ENCODE results near the gene ALCAM. TPM values are rescaled to one million over a fixed set of nuclear protein-coding genes. Genes with fewer than 3 reads are reported as not detected.

The ALCAM gene
- total RNA-seq, 1 donor from 2014 or later, result 26.1 TPM

- no peaks in the 10 kb centered on the region for H3K27me3 ChIP-seq
- TF ChIP-seq CTCF (IDR thresholded peaks at IDR 0.05), result no peak
- H3K9me3 ChIP-seq, result peaks cover 9 to 39% of the 10 kb centered on the region in 2 donors
- no peak for DNase-seq (ENCODE audit: low spot score in 2 of 2)
- no peak overlapping the region for H3K27ac ChIP-seq
- H3K4me3 ChIP-seq, result no peak overlapping the region
- no peaks in the 10 kb centered on the region for H3K36me3 ChIP-seq
- intact Hi-C loops (cut with DNase I), result no loop called here
- H3K4me1 ChIP-seq, result no peaks in the 10 kb centered on the region
Measured at GRCh38 chr3:105394177-105394576, 27.5 kb downstream of the ALCAM start.

GRCh38 chr3:105397974-105398373, 31.3 kb downstream of the ALCAM start:
- no peak for DNase-seq (ENCODE audit: low spot score in 2 of 2)
- no peaks in the 10 kb centered on the region for H3K36me3 ChIP-seq
- TF ChIP-seq CTCF (IDR thresholded peaks at IDR 0.05), result no peak
- H3K27ac ChIP-seq, result no peak overlapping the region
- intact Hi-C loops (cut with DNase I), result no loop called here
- H3K9me3 ChIP-seq, result peaks cover 0 to 5% of the 10 kb centered on the region in 2 donors
- H3K4me3 ChIP-seq, result no peak overlapping the region
- no peaks in the 10 kb centered on the region for H3K27me3 ChIP-seq
- H3K4me1 ChIP-seq, result no peaks in the 10 kb centered on the region

- Histone ChIP-seq H3K27me3 (no peaks in the 10 kb centered on the region), H3K4me1 (no peaks in the 10 kb centered on the region), H3K27ac (no peak overlapping the region), H3K4me3 (no peak overlapping the region), H3K9me3 (no peaks in the 10 kb centered on the region), H3K36me3 (peaks cover 0 to 4% of the 10 kb centered on the region in 2 donors)
- TF ChIP-seq CTCF (IDR thresholded peaks at IDR 0.05), result no peak
- intact Hi-C loops (cut with DNase I), result no loop called here
- DNase-seq (ENCODE audit: low spot score in 2 of 2), result no peak
Measured at GRCh38 chr3:105398437-105398836, 31.7 kb downstream of the ALCAM start.

GRCh38 chr3:105399062-105399461, 32.4 kb downstream of the ALCAM start:
- Histone ChIP-seq H3K4me3 (no peak overlapping the region), H3K9me3 (no peaks in the 10 kb centered on the region), H3K27ac (no peak overlapping the region), H3K27me3 (no peaks in the 10 kb centered on the region), H3K4me1 (no peaks in the 10 kb centered on the region), H3K36me3 (peaks cover 0 to 6% of the 10 kb centered on the region in 2 donors)
- no peak for TF ChIP-seq CTCF (IDR thresholded peaks at IDR 0.05)
- no peak for DNase-seq (ENCODE audit: low spot score in 2 of 2)
- intact Hi-C loops (cut with DNase I), result no loop called here

- intact Hi-C loops (cut with DNase I), result no loop called here
- no peak for TF ChIP-seq CTCF (IDR thresholded peaks at IDR 0.05)
- Histone ChIP-seq H3K27me3 (no peaks in the 10 kb centered on the region), H3K9me3 (no peaks in the 10 kb centered on the region), H3K27ac (no peak overlapping the region), H3K4me1 (no peaks in the 10 kb centered on the region), H3K4me3 (no peak overlapping the region), H3K36me3 (peaks cover 0 to 6% of the 10 kb centered on the region in 2 donors)
- no peak for DNase-seq (ENCODE audit: low spot score in 2 of 2)
Measured at GRCh38 chr3:105399611-105400010, 32.9 kb downstream of the ALCAM start.

GRCh38 chr3:105401254-105401653, 34.5 kb downstream of the ALCAM start:
- TF ChIP-seq CTCF (IDR thresholded peaks at IDR 0.05), result no peak
- Histone ChIP-seq H3K4me1 (no peaks in the 10 kb centered on the region), H3K27ac (no peak overlapping the region), H3K36me3 (peaks cover 0 to 6% of the 10 kb centered on the region in 2 donors), H3K9me3 (peaks cover 0 to 4% of the 10 kb centered on the region in 2 donors), H3K27me3 (no peaks in the 10 kb centered on the region), H3K4me3 (no peak overlapping the region)
- no peak for DNase-seq (ENCODE audit: low spot score in 2 of 2)
- intact Hi-C loops (cut with DNase I), result no loop called here
